ENCODE results near the gene HSD17B14. TPM values are rescaled to one million over a fixed set of nuclear protein-coding genes. Genes with fewer than 3 reads are reported as not detected.
A peak's percentile ranks its signal among the peaks of the same experiment; 100 is the strongest.

Gene HSD17B14
- total and polyA plus RNA-seq, 7 donors = 4.3 to 21.0 (median 16.9) TPM

GRCh38 chr19:48837687-48838086 is 1.4 kb upstream of the HSD17B14 start:
- Histone ChIP-seq H3K9me3 (no peaks in the 10 kb centered on the region), H3K27ac (peak overlapping the region; percentile 71 to 86 (median 82)), H3K4me1 (peaks cover 0 to 27% (median 21%) of the 10 kb centered on the region in 4 donors), H3K27me3 (no peaks in the 10 kb centered on the region), H3K4me3 (peak overlapping the region in 2 of 4 donors; percentile 47 to 51), H3K36me3 (peaks cover 0 to 13% (median 0%) of the 10 kb centered on the region in 4 donors)
- WGBS, 2 donors = 55 to 70% methylated on average over 9 of the region's 9 CpGs
- TF ChIP-seq CTCF (IDR thresholded peaks at IDR 0.05) = no peak
- TF ChIP-seq EP300 (IDR thresholded peaks at IDR 0.05) = no peak
- TF ChIP-seq POLR2AphosphoS5 (IDR thresholded peaks at IDR 0.05) = no peak
- TF ChIP-seq POLR2A (IDR thresholded peaks at IDR 0.05) = no peak
- peak; percentile 64 for DNase-seq
- intact Hi-C loops (cut with DNase I) = loop anchor here (2.0 to 5.0 kb wide), 3 partner anchors 25 to 190 kb away; partner anchors contain the start of genes CA11 and FTL

GRCh38 chr19:48837051-48837524 is 797 bp upstream of the HSD17B14 start:
- peaks cover 0 to 19% (median 2%) of the 10 kb centered on the region in 4 donors for H3K36me3 ChIP-seq
- peak overlapping the region; percentile 8 to 51 (median 38) for H3K4me3 ChIP-seq
- intact Hi-C loops (cut with DNase I) = loop anchor here (2.0 to 5.0 kb wide), 3 partner anchors 24 to 190 kb away; partner anchors contain the start of genes CA11 and FTL

GRCh38 chr19:48835734-48836088 is 580 bp downstream of the HSD17B14 start:
- whole genome bisulfite sequencing, 2 donors = 2 to 3% methylated on average over 12 of the region's 12 CpGs
- H3K9me3 ChIP-seq = no peaks in the 10 kb centered on the region
- intact Hi-C loops (cut with DNase I) = loop anchor here (1.0 to 5.0 kb wide), 4 partner anchors 23 to 188 kb away; partner anchors contain the start of genes CA11 and FTL

More at GRCh38 chr19:48837051-48837524, 797 bp upstream of the HSD17B14 start:
- no peaks in the 10 kb centered on the region for H3K27me3 ChIP-seq
- WGBS, 2 donors = 22 to 43% methylated on average over 29 of the region's 29 CpGs
- H3K4me1 ChIP-seq = peaks cover 0 to 27% (median 21%) of the 10 kb centered on the region in 4 donors
- no peaks in the 10 kb centered on the region for H3K9me3 ChIP-seq
- no peak for TF ChIP-seq EP300 (IDR thresholded peaks at IDR 0.05)
- peak; percentile 66 to 87 (median 72) for TF ChIP-seq POLR2AphosphoS5 (IDR thresholded peaks at IDR 0.05)
- TF ChIP-seq CTCF (IDR thresholded peaks at IDR 0.05) = no peak
- peak in 1 of 2 donors; percentile 43 for TF ChIP-seq POLR2A (IDR thresholded peaks at IDR 0.05)
- peak; percentile 96 for DNase-seq
- H3K27ac ChIP-seq = peak overlapping the region; percentile 71 to 86 (median 82)

GRCh38 chr19:48833977-48834376 is 2.3 kb downstream of the HSD17B14 start:
- TF ChIP-seq CTCF (IDR thresholded peaks at IDR 0.05) (no peak), EP300 (IDR thresholded peaks at IDR 0.05) (no peak)
- peaks cover 0 to 27% (median 21%) of the 10 kb centered on the region in 4 donors for H3K4me1 ChIP-seq
- 77 to 88% methylated on average over 5 of the region's 5 CpGs for WGBS, 2 donors
- intact Hi-C loops (cut with DNase I) = no loop called here
- H3K9me3 ChIP-seq = no peaks in the 10 kb centered on the region
- no peak overlapping the region for H3K27ac ChIP-seq
- H3K36me3 ChIP-seq = peaks cover 0 to 34% (median 2%) of the 10 kb centered on the region in 4 donors
- no peak for DNase-seq
- H3K27me3 ChIP-seq = no peaks in the 10 kb centered on the region
- no peak overlapping the region for H3K4me3 ChIP-seq

More at GRCh38 chr19:48835734-48836088, 580 bp downstream of the HSD17B14 start:
- peak in 1 of 2 donors; percentile 42 for TF ChIP-seq POLR2A (IDR thresholded peaks at IDR 0.05)
- TF ChIP-seq POLR2AphosphoS5 (IDR thresholded peaks at IDR 0.05) = peak; percentile 67 to 92 (median 84)
- TF ChIP-seq EP300 (IDR thresholded peaks at IDR 0.05) = no peak
- TF ChIP-seq CTCF (IDR thresholded peaks at IDR 0.05) = peak; percentile 86 to 98 (median 92)
- Histone ChIP-seq H3K27ac (peak overlapping the region; percentile 71 to 86 (median 82)), H3K27me3 (no peaks in the 10 kb centered on the region), H3K4me1 (peaks cover 0 to 27% (median 21%) of the 10 kb centered on the region in 4 donors), H3K36me3 (peaks cover 0 to 30% (median 2%) of the 10 kb centered on the region in 4 donors), H3K4me3 (peak overlapping the region; percentile 30 to 51 (median 41))
- peak; percentile 98 for DNase-seq

Measured in sigmoid colon (tissue), 7 donors.